ENCODE data around the gene MSH5. TPM values are rescaled to one million over a fixed set of nuclear protein-coding genes. Genes with fewer than 3 reads are reported as not detected.

The MSH5 gene
- polyA plus RNA-seq, 3 donors, result 0.58 to 31.2 (median 1.9) TPM

GRCh38 chr6:31713991-31714684 is 25.7 kb upstream of the MSH5 start:
- H2AFZ ChIP-seq (ENCODE audit: insufficient read depth, low read depth, low read length, poor library complexity, severe bottlenecking), result no peak overlapping the region
- H3K9me3 Mint-ChIP-seq, result peaks cover 0 to 2% (median 0%) of the 10 kb centered on the region in 7 donors
- H3K79me2 ChIP-seq (ENCODE audit: insufficient read depth, low read length), result no peaks in the 10 kb centered on the region
- H3K4me1 Mint-ChIP-seq, result peaks cover 27% of the 10 kb centered on the region
- TF ChIP-seq, protein P1, sequence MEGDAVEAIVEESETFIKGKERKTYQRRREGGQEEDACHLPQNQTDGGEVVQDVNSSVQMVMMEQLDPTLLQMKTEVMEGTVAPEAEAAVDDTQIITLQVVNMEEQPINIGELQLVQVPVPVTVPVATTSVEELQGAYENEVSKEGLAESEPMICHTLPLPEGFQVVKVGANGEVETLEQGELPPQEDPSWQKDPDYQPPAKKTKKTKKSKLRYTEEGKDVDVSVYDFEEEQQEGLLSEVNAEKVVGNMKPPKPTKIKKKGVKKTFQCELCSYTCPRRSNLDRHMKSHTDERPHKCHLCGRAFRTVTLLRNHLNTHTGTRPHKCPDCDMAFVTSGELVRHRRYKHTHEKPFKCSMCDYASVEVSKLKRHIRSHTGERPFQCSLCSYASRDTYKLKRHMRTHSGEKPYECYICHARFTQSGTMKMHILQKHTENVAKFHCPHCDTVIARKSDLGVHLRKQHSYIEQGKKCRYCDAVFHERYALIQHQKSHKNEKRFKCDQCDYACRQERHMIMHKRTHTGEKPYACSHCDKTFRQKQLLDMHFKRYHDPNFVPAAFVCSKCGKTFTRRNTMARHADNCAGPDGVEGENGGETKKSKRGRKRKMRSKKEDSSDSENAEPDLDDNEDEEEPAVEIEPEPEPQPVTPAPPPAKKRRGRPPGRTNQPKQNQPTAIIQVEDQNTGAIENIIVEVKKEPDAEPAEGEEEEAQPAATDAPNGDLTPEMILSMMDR (IDR thresholded peaks at IDR 0.05), result no peak
- H3K4me3 Mint-ChIP-seq, result no peak overlapping the region
- peaks cover 1 to 9% (median 4%) of the 10 kb centered on the region in 3 donors for H3K27me3 Mint-ChIP-seq (ENCODE audit: low read depth in 3 of 3)
- H3K27me3 ChIP-seq (ENCODE audit: control insufficient read depth in 2 of 2, insufficient read depth in 2 of 2, low read length in 2 of 2), result no peaks in the 10 kb centered on the region
- H3K4me1 ChIP-seq (ENCODE audit: control insufficient read depth in 1 of 2, insufficient read depth in 2 of 2, low read length in 2 of 2), result peaks cover 21 to 27% of the 10 kb centered on the region in 2 donors
- H3K9me3 ChIP-seq (replicated peaks in 1 of 2; ENCODE audit: control insufficient read depth in 1 of 2, insufficient read depth in 1 of 2, low read length in 2 of 2), result no peaks in the 10 kb centered on the region
- no peak overlapping the region for H3K27ac ChIP-seq (ENCODE audit: low read depth in 1 of 2, low read length in 2 of 2)
- no peak overlapping the region for H3K27ac Mint-ChIP-seq
- WGBS (ENCODE audit: insufficient coverage), result 73% methylated on average over 4 of the region's 5 CpGs
- no peak for DNase-seq
- intact Hi-C loops (cut with micrococcal nuclease), result no loop called here
- no peaks in the 10 kb centered on the region for H3K36me3 ChIP-seq (replicated peaks in 1 of 2; ENCODE audit: control insufficient read depth in 1 of 2, insufficient read depth in 2 of 2, low read length in 2 of 2)
- H3K4me3 ChIP-seq (replicated peaks in 1 of 3; ENCODE audit: low read depth in 2 of 3, low read length in 3 of 3), result no peak overlapping the region
- no peaks in the 10 kb centered on the region for H3K36me3 Mint-ChIP-seq
- H3K9ac ChIP-seq (ENCODE audit: insufficient read depth, low read length, poor library complexity, severe bottlenecking), result no peak overlapping the region
- no peak overlapping the region for H3K4me2 ChIP-seq (replicated peaks; ENCODE audit: extremely low read depth, low read length, poor library complexity, severe bottlenecking)
- H4K20me1 ChIP-seq (ENCODE audit: insufficient read depth, low read length), result no peaks in the 10 kb centered on the region

GRCh38 chr6:31715022-31715958 is 24.5 kb upstream of the MSH5 start, which contains the start of gene LY6G6D:
TSS of gene LY6G6D (plus strand) at chr6:31715348. CDS start at chr6:31715356, 8 bp downstream.
- Histone ChIP-seq H2AFZ (ENCODE audit: insufficient read depth, low read depth, low read length, poor library complexity, severe bottlenecking) (no peak within 1 kb of the TSS), H3K27ac (ENCODE audit: low read depth in 1 of 2, low read length in 2 of 2) (no peak within 1 kb of the TSS), H3K27me3 (ENCODE audit: control insufficient read depth in 2 of 2, insufficient read depth in 2 of 2, low read length in 2 of 2) (no peaks in the 10 kb centered on the region), H4K20me1 (ENCODE audit: insufficient read depth, low read length) (no peaks in the 10 kb centered on the region), H3K79me2 (ENCODE audit: insufficient read depth, low read length) (no peaks in the 10 kb centered on the region), H3K4me3 (replicated peaks in 1 of 3; ENCODE audit: low read depth in 2 of 3, low read length in 3 of 3) (no peak within 1 kb of the TSS), H3K4me1 (ENCODE audit: control insufficient read depth in 1 of 2, insufficient read depth in 2 of 2, low read length in 2 of 2) (peaks cover 20 to 23% of the 10 kb centered on the region in 2 donors), H3K9me3 (replicated peaks in 1 of 2; ENCODE audit: control insufficient read depth in 1 of 2, insufficient read depth in 1 of 2, low read length in 2 of 2) (no peaks in the 10 kb centered on the region), H3K9ac (ENCODE audit: insufficient read depth, low read length, poor library complexity, severe bottlenecking) (no peak within 1 kb of the TSS), H3K4me2 (replicated peaks; ENCODE audit: extremely low read depth, low read length, poor library complexity, severe bottlenecking) (no peak within 1 kb of the TSS), H3K36me3 (replicated peaks in 1 of 2; ENCODE audit: control insufficient read depth in 1 of 2, insufficient read depth in 2 of 2, low read length in 2 of 2) (no peaks in the 10 kb centered on the region)
- Mint-ChIP-seq H3K9me3 (peaks cover 0 to 2% (median 0%) of the 10 kb centered on the region in 7 donors), H3K4me1 (peaks cover 24% of the 10 kb centered on the region), H3K27me3 (ENCODE audit: low read depth in 3 of 3) (peaks cover 1 to 8% (median 4%) of the 10 kb centered on the region in 3 donors), H3K4me3 (no peak within 1 kb of the TSS), H3K36me3 (no peaks in the 10 kb centered on the region), H3K27ac (no peak within 1 kb of the TSS)
- WGBS (ENCODE audit: insufficient coverage), result 87% methylated on average over 13 of the region's 16 CpGs
- DNase-seq, result no peak
- intact Hi-C loops (cut with micrococcal nuclease), result no loop called here
- TF ChIP-seq, protein P1 (IDR thresholded peaks at IDR 0.05), result no peak
